ENCODE measurements around the gene PUM2. TPM values are rescaled to one million over a fixed set of nuclear protein-coding genes. Genes with fewer than 3 reads are reported as not detected.

Gene PUM2
- total RNA-seq, 1 experiment from 2014 or later, result 105 TPM

DNA sequence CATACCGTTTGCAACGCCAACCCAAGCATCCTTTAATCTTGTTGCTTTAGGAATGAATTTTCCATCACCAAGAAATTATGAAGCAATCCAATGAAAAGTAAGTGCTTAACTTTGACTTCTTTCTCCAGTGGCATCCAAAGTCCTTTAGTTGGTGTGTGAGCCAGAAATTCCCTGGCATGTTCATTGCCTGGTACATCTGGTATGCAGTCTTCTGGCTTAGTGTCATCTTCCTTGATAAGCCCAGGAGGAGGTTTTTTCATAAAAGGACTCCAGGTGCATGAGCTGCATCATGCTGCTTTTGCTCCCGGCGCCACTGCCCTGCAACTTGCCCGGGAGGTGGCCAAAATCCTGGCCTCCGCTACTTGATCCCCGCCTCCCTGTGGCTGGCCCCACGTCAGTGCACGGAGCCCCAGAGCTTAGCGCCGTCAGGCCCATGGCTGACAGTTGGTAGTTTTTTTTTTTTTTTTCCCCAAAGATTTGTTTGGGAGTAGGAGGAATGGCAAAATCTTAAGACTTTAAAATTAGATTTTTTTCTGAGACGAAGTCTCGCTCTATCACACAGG lies 58.7 kb downstream of the PUM2 start:
- no peak overlapping the region for H3K9ac ChIP-seq (ENCODE audit: low read length)
- CTCF ChIA-PET, result interaction anchor here (1.0 to 2.6 kb wide), 10 partner anchors 10 to 277 kb away, joined by 3 to 26 read pairs (median 10); partner anchors contain the start of gene SDC1
- TF ChIP-seq EZH2phosphoT487 (IDR thresholded peaks at IDR 0.05; ENCODE audit: borderline replicate concordance), result no peak
- no peak overlapping the region for H3K4me3 ChIP-seq (replicated peaks in 1 of 2; ENCODE audit: low read depth in 1 of 2, low read length in 2 of 2)
- H4K20me1 ChIP-seq (ENCODE audit: insufficient read depth), result peaks cover 8% of the 10 kb centered on the region
- peak overlapping the region; percentile 48; the same call in 1 of the 2 replicates for H3K27ac ChIP-seq (ENCODE audit: low read depth, low read length)
- ATAC-seq (no peak), DNase-seq (ENCODE audit: low read depth, low spot score) (no peak)
- no peaks in the 10 kb centered on the region for H3K9me3 ChIP-seq (ENCODE audit: control insufficient read depth in 1 of 2, insufficient read depth in 1 of 2, low read depth in 1 of 2, low read length in 2 of 2)
- H2AFZ ChIP-seq (ENCODE audit: low read depth, low read length, poor library complexity, severe bottlenecking), result no peak overlapping the region
- H3K9me2 ChIP-seq (ENCODE audit: insufficient read depth), result no peaks in the 10 kb centered on the region
- POLR2A ChIA-PET, result no interaction called here
- no TSS peak for BruUV-seq (replicated peaks)
- H3K27me3 ChIP-seq (ENCODE audit: insufficient read depth, low read length), result no peaks in the 10 kb centered on the region
- RAD21 ChIA-PET (ENCODE audit: low non-redundant PET in 1 of 2, low total read pairs in 2 of 2, uncharacterized antibody in 2 of 2, unreplicated experiment in 2 of 2), result no interaction called here
- intact Hi-C loops (cut with micrococcal nuclease), result loop anchor here (1.0 to 5.0 kb wide), 4 partner anchors 65 to 337 kb away; partner anchors contain the start of gene SDC1
- peaks cover 9 to 31% of the 10 kb centered on the region in 2 experiments; a peak in 3 of 4 replicates for H3K36me3 ChIP-seq (ENCODE audit: control insufficient read depth in 1 of 2, insufficient read depth in 2 of 2, low read length in 2 of 2)
- peaks cover 71% of the 10 kb centered on the region for H3K79me2 ChIP-seq (ENCODE audit: insufficient read depth, low read length)
- peaks cover 26 to 43% of the 10 kb centered on the region in 2 experiments for H3K4me1 ChIP-seq (ENCODE audit: control insufficient read depth in 1 of 2, insufficient read depth in 2 of 2, low read length in 2 of 2)
- H3K4me2 ChIP-seq (ENCODE audit: low read length), result no peak overlapping the region

GRCh38 chr2:20291106-20291564 lies 59.5 kb downstream of the PUM2 start:
- no TSS peak for BruUV-seq (replicated peaks)
- Histone ChIP-seq H3K27me3 (ENCODE audit: insufficient read depth, low read length) (no peaks in the 10 kb centered on the region), H3K27ac (ENCODE audit: low read depth, low read length) (peak overlapping the region; percentile 48; the same call in 1 of the 2 replicates), H4K20me1 (ENCODE audit: insufficient read depth) (peaks cover 8% of the 10 kb centered on the region), H3K4me3 (replicated peaks in 1 of 2; ENCODE audit: low read depth in 1 of 2, low read length in 2 of 2) (no peak overlapping the region), H3K9me3 (ENCODE audit: control insufficient read depth in 1 of 2, insufficient read depth in 1 of 2, low read depth in 1 of 2, low read length in 2 of 2) (no peaks in the 10 kb centered on the region), H3K4me1 (ENCODE audit: control insufficient read depth in 1 of 2, insufficient read depth in 2 of 2, low read length in 2 of 2) (peaks cover 26 to 43% of the 10 kb centered on the region in 2 experiments), H3K9ac (ENCODE audit: low read length) (no peak overlapping the region), H3K4me2 (ENCODE audit: low read length) (peak overlapping the region; percentile 48), H2AFZ (ENCODE audit: low read depth, low read length, poor library complexity, severe bottlenecking) (no peak overlapping the region), H3K36me3 (ENCODE audit: control insufficient read depth in 1 of 2, insufficient read depth in 2 of 2, low read length in 2 of 2) (peaks cover 8 to 34% of the 10 kb centered on the region in 2 experiments; a peak in 3 of 4 replicates), H3K79me2 (ENCODE audit: insufficient read depth, low read length) (peaks cover 75% of the 10 kb centered on the region), H3K9me2 (ENCODE audit: insufficient read depth) (no peaks in the 10 kb centered on the region)
- intact Hi-C loops (cut with micrococcal nuclease), result loop anchor here (1.0 to 5.0 kb wide), 4 partner anchors 64 to 336 kb away; partner anchors contain the start of gene SDC1
- POLR2A ChIA-PET, result interaction anchor here (0.6 to 1.0 kb wide), 3 partner anchors 9 to 587 kb away, joined by 3 to 4 read pairs (median 3); no protein-coding TSS in a partner anchor
- RAD21 ChIA-PET (ENCODE audit: low non-redundant PET in 1 of 2, low total read pairs in 2 of 2, uncharacterized antibody in 2 of 2, unreplicated experiment in 2 of 2), result interaction anchor here (0.8 to 1.1 kb wide), 2 partner anchors 155 to 188 kb away, joined by 3 read pairs; no protein-coding TSS in a partner anchor
- ATAC-seq (peak; percentile 91), DNase-seq (ENCODE audit: low read depth, low spot score) (peak; percentile 75)
- CTCF ChIA-PET, result interaction anchor here (0.8 to 2.6 kb wide), 25 partner anchors 9 to 351 kb away, joined by 3 to 26 read pairs (median 5); partner anchors contain the start of gene SDC1
- TF ChIP-seq ZNF274 (IDR thresholded peaks at IDR 0.05; ENCODE audit: low read depth, low read length) (no peak), MAX (IDR thresholded peaks at IDR 0.05) (0 out of 2 replicates have a peak, but pooled peaks have one; percentile 53), ELF1 (IDR thresholded peaks at IDR 0.05; ENCODE audit: borderline replicate concordance, low read depth) (no peak), EGR1 (IDR thresholded peaks at IDR 0.05; ENCODE audit: low read depth) (no peak), SP1 (IDR thresholded peaks at IDR 0.05; ENCODE audit: low read depth) (no peak), FOSL1 (IDR thresholded peaks at IDR 0.05; ENCODE audit: low read depth) (no peak), EZH2phosphoT487 (IDR thresholded peaks at IDR 0.05; ENCODE audit: borderline replicate concordance) (no peak), SRF (IDR thresholded peaks at IDR 0.05; ENCODE audit: low read depth) (no peak), YY1 (IDR thresholded peaks at IDR 0.05; ENCODE audit: extremely low read depth, insufficient replicate concordance, low read depth, low read length) (no peak), POLR2AphosphoS5 (IDR thresholded peaks at IDR 0.05; ENCODE audit: low read depth, low read length) (no peak), POLR2A (IDR thresholded peaks at IDR 0.05; ENCODE audit: borderline replicate concordance, extremely low read depth, insufficient read depth, insufficient read length) (no peak), CEBPB (IDR thresholded peaks at IDR 0.05; ENCODE audit: low read depth) (no peak), JUND (IDR thresholded peaks at IDR 0.05) (no peak), SIN3A (IDR thresholded peaks at IDR 0.05; ENCODE audit: low read depth) (no peak), CBX3 (IDR thresholded peaks at IDR 0.05; ENCODE audit: low read depth) (peak; percentile 62; the same call in 1 of the 2 replicates)
- TF ChIP-seq, protein P1, sequence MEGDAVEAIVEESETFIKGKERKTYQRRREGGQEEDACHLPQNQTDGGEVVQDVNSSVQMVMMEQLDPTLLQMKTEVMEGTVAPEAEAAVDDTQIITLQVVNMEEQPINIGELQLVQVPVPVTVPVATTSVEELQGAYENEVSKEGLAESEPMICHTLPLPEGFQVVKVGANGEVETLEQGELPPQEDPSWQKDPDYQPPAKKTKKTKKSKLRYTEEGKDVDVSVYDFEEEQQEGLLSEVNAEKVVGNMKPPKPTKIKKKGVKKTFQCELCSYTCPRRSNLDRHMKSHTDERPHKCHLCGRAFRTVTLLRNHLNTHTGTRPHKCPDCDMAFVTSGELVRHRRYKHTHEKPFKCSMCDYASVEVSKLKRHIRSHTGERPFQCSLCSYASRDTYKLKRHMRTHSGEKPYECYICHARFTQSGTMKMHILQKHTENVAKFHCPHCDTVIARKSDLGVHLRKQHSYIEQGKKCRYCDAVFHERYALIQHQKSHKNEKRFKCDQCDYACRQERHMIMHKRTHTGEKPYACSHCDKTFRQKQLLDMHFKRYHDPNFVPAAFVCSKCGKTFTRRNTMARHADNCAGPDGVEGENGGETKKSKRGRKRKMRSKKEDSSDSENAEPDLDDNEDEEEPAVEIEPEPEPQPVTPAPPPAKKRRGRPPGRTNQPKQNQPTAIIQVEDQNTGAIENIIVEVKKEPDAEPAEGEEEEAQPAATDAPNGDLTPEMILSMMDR (IDR thresholded peaks at IDR 0.05 in 2 of 3, conservative IDR thresholded peaks at IDR 0.05 in 1 of 3; ENCODE audit: borderline replicate concordance in 1 of 3, insufficient read depth in 1 of 3, low read depth in 2 of 3, low read length in 2 of 3), result peak; percentile 75 to 98 (median 90)

All from HCT116 (cell line).